GM21528 (cell line): ENCODE data around the gene COMP.

ENCODE experiments used
- ATAC-seq: cut with Tn5 transposase; IDR thresholded peaks from one replicate; pipeline ENCODE4 v1.9.1; 2021; ENCODE audit warnings: mild to moderate bottlenecking, moderate library complexity; ENCODE audit not compliant: unreplicated experiment, low FRiP score

Gene COMP

GRCh38 chr19:18784786-18785120, 6.4 kb downstream of the COMP start:
- ATAC-seq: no peak

DNA sequence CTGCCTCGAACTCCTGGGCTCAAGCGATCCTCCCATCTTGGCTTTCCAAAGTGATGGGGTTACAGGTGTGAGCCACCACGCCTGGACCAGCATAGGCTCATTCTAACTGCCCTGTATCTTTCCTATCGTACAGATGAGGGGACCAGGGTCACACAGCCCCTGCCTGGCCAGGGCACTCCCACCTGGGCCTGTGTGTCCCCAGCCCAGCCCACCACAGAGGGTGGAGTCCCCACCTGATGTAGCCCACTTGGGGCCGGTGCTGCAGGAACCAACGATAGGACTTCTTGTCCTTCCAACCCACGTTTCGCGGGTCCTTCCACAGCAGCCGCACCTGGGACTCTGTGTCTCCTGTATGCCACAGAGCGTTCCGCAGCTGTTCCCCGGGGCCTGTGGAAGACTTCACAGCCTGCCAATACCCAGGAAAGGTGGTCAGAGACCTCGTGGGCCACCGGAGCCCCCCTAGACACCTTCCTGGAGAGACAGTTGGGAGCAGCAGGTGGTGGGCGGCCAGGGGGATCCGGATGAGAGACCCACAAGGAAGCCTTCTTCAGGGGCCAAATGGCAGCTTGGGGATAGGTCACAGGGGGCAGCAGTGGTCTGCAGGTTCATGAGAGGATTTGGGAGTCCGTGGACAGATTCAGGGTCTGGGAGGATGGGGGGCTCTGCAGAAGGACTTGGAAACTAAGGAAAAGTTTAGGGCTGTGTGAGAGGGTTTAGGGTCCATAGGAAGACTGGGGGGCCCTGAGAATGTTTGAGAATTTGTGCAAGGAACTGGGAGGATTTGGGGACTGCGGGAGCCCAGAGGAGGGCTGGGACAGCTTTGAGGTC, 6.9 kb downstream of the COMP start:
- ATAC-seq: no peak

DNA sequence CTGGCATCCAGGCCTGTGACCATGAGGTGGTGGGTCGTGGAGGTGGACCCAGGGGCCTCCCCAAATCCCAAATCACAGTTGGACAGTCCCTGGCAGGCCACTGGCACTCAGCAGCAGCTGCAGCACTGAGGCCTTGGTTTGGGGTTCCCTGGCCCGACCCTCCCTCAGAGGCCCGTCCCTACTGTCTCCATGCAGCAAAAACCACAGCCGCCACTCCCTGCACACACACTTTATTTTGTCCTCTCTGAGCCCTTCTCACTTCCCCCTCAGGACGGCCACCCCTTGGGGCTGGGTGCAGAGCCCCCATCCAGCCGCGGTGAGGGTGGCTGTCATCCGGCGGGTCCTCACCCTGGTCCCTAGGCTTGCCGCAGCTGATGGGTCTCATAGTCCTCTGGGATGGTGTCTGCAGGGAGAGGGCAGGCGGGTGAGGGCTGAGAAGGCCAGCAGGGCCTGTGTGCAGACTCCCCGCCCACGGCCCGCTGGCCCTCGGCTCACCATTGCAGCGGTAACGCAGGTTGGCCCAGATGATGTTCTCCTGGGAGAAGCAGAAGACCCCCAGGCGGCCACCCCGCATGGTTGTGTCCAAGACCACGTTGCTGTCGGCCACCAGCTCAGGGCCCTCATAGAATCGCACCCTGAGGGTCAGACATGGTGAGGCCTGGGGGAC, 8.4 kb downstream of the COMP start:
- no peak for ATAC-seq

DNA sequence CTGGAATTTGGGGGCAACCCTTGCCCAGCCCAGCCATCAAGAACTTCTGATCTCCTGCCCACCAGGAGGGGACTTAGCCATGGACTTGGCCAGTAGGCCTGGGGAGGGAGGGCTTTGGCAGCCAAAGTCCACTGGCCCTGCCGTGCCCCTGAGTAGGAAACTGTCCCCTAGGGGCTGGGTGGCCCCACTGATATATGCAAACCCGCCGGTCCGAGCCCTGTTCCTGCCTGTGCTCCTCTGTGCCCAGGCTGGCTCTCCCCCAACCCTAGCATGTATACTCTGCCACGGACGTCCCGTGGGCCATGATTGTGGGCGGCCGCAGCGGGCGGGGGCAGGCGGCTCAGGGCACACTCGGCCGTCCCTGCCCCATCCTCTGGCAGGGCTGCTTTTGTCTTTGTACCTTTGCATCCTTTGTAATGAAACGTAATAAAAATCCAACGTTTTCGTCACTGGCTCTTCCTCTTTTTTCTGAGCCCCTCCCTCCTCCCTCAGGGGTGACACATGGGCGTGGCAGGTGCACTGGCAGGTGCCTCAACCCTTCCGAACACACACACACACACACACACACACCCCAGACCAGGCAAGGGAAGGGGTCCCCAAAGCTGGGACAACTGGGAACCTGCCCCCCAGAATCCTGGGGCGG, 9.1 kb downstream of the COMP start:
- no peak for ATAC-seq

GRCh38 chr19:18781047-18781600, 10.0 kb downstream of the COMP start:
- no peak for ATAC-seq

- ATAC-seq: no peak
These were observed 10.5 kb downstream of the COMP start for GRCh38 chr19:18780631-18781030.

- no peak for ATAC-seq
These were observed 11.0 kb downstream of the COMP start for GRCh38 chr19:18780081-18780480.

- ATAC-seq: no peak
These were observed 12.1 kb downstream of the COMP start for GRCh38 chr19:18778826-18779495.

DNA sequence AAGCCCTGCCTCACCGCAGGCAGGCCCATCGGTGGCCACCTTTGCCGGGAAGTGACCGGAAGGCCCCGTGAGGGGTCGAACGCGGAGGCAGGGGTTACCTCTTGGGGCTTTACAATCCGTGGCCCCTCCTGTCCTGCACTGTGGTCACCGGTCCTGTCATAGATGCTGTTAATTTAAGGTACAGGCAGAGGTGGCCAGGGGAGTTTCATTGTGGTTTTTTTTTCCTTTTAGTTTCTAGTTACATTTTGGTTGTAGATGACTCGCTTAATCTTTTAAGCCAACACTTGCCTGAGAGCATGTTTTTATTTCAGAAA, 13.1 kb downstream of the COMP start:
- ATAC-seq: no peak

DNA sequence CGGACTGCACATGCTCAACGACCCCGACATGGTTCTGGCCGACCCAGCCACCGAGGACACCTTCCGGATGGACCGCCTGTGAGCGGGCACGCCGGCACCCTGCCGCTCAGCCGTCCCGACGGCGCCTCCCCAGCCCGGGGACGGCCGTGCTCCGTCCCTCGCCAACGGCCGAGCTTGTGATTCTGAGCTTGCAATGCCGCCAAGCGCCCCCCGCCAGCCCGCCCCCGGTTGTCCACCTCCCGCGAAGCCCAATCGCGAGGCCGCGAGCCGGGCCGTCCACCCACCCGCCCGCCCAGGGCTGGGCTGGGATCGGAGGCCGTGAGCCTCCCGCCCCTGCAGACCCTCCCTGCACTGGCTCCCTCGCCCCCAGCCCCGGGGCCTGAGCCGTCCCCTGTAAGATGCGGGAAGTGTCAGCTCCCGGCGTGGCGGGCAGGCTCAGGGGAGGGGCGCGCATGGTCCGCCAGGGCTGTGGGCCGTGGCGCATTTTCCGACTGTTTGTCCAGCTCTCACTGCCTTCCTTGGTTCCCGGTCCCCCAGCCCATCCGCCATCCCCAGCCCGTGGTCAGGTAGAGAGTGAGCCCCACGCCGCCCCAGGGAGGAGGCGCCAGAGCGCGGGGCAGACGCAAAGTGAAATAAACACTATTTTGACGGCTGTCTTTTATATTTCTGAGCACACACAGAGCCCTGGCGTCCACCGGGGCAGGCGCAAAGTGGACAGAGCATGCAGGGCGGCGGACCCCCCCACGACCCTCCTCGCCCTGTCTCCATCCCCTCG, 13.6 kb downstream of the COMP start:
- no peak for ATAC-seq

DNA sequence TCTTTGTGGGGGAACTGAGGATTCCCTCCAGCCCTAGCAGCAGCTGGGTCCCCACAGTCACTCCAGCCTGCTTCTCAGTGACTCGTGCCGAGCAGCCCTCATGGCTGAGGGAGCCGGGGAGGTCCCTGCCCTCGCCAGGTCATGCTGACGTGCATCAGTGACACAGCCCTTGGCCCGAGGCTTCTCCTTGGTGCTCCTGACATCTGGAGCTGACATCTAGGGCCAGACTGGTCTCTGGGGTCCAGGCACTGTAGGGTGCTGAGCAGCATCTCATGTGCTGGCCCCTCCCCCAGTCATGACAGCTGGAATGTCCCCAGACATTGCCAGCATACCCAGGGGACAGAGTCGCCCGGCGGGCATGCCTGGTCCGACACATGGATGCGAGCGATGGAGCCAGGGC, 14.4 kb downstream of the COMP start:
- ATAC-seq: no peak

- ATAC-seq: no peak
These were observed 14.9 kb downstream of the COMP start for GRCh38 chr19:18776288-18776594.

- no peak for ATAC-seq
These were observed 15.4 kb downstream of the COMP start for GRCh38 chr19:18775586-18776287.

- ATAC-seq: no peak
These were observed 16.2 kb downstream of the COMP start for GRCh38 chr19:18774782-18775444.

GRCh38 chr19:18774107-18774506, 17.0 kb downstream of the COMP start:
- ATAC-seq: no peak

DNA sequence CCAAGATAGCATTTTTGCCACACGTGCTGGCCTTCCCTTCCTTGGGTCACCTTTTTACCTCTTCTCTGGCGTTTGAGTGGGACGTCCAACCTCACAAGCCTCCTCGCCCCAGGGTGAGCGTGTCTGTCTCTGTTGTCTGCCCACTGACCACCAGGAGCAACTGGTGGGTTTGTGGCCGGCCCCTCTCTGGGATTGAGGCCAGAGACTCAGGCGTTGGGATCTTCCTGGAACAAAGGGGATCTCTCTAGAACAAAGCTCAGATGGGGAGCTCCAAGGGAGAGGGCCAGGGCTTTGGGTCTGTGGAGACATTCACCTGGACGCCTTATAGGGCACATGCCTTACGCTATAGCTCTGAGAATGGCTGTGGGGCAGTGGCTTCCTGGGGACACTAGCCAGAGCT, 17.4 kb downstream of the COMP start:
- ATAC-seq: no peak

- ATAC-seq: no peak
These were observed 18.2 kb downstream of the COMP start for GRCh38 chr19:18772620-18773587.
